Large intestine (tissue), 3 donors: ENCODE measurements around the gene STX4. TPM values are rescaled to one million over a fixed set of nuclear protein-coding genes. Genes with fewer than 3 reads are reported as not detected.

ENCODE experiments used
- DNase-seq, 2 donors: peaks; one replicate each; pipeline versions ENCODE4 v3.0.0 to v3.0.0-alpha.2; 2013
- H3K27ac ChIP-seq: one replicate; pipeline ENCODE4 v1.5.1; 2013; ENCODE audit warnings: low read length
- H3K27me3 ChIP-seq: 2 replicates; pipeline ENCODE4 v1.6.1; 2013; ENCODE audit warnings: low read length; ENCODE audit not compliant: control insufficient read depth, insufficient read depth
- H3K36me3 ChIP-seq: 2 replicates; pipeline ENCODE4 v1.6.1; 2013; ENCODE audit warnings: low read length; ENCODE audit not compliant: control insufficient read depth, insufficient read depth
- H3K4me1 ChIP-seq: one replicate; pipeline ENCODE4 v1.6.1; 2013; ENCODE audit warnings: low read length; ENCODE audit not compliant: control insufficient read depth, insufficient read depth
- H3K4me3 ChIP-seq: one replicate; pipeline ENCODE4 v1.5.1; 2013; ENCODE audit warnings: low read length
- H3K9me3 ChIP-seq: one replicate; pipeline ENCODE4 v1.6.1; 2013; ENCODE audit warnings: mild to moderate bottlenecking, low read depth, low read length, moderate library complexity; ENCODE audit not compliant: control insufficient read depth
- WGBS: methylation state at CpG from one replicate; pipeline ENCODE4 v1.1.5; 2013; ENCODE audit warnings: low lambda C conversion rate; ENCODE audit not compliant: insufficient coverage; 5-methylcytosine and 5-hydroxymethylcytosine counted together
- polyA plus RNA-seq: library from polyadenylated mRNA; unstranded; fragments of 120-200 nt; gene quantifications from one replicate; pipeline ENCODE4 v1.2.1, GENCODE V29; 2013

STX4 gene
- polyA plus RNA-seq, 1 donor: 76.6 TPM

GRCh38 chr16:31043352-31043751 is 10.0 kb downstream of the STX4 start:
- Histone ChIP-seq H3K4me3 (no peak overlapping the region), H3K36me3 (peaks cover 22% of the 10 kb centered on the region)

DNA sequence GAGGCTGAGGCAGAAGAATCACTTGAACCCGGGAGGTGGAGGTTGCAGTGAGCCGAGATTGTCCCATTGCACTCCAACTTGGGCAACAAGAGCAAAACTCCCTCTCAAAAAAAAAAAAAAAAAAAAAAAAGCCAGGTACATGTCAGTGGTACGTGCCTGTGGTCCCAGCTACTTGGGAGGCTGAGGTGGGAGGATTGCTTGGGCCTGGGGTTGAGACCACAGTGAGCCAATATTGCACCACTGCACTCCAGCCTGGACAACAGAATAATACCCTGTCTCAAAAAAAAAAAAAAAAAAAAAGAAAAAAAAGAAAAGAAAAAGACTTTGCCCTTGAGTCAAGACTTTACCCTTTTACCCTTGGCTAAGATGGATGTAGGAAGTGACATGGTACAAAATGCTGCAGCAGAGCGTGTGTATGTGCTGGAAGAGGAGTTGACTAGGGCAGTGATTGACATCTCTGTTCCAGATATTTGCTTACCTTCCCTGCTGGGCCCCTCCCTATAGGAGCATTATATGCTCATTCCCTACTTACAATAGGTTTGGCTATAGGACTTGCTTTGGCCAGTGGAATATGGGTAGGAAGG is 10.6 kb downstream of the STX4 start:
- Histone ChIP-seq H3K36me3 (peaks cover 16% of the 10 kb centered on the region), H3K27me3 (no peaks in the 10 kb centered on the region), H3K27ac (peak overlapping the region; percentile 16), H3K4me3 (no peak overlapping the region), H3K4me1 (peaks cover 16% of the 10 kb centered on the region), H3K9me3 (no peaks in the 10 kb centered on the region)
- no CpG with 5 or more reads among the region's 4 CpGs for WGBS
- DNase-seq: peak; percentile 60 to 66

More at GRCh38 chr16:31043352-31043751, 10.0 kb downstream of the STX4 start:
- no peaks in the 10 kb centered on the region for H3K27me3 ChIP-seq
- H3K9me3 ChIP-seq: no peaks in the 10 kb centered on the region
- DNase-seq: no peak
- peaks cover 16% of the 10 kb centered on the region for H3K4me1 ChIP-seq
- no peak overlapping the region for H3K27ac ChIP-seq
- no CpG with 5 or more reads among the region's 1 CpG for WGBS

- Histone ChIP-seq H3K4me1 (no peaks in the 10 kb centered on the region), H3K9me3 (no peaks in the 10 kb centered on the region), H3K27ac (no peak overlapping the region), H3K4me3 (no peak overlapping the region), H3K27me3 (no peaks in the 10 kb centered on the region), H3K36me3 (no peaks in the 10 kb centered on the region)
- DNase-seq: no peak
- WGBS: 100% methylated on average over 1 of the region's 10 CpGs
Measured at GRCh38 chr16:31050280-31051030, 17.1 kb downstream of the STX4 start.

DNA sequence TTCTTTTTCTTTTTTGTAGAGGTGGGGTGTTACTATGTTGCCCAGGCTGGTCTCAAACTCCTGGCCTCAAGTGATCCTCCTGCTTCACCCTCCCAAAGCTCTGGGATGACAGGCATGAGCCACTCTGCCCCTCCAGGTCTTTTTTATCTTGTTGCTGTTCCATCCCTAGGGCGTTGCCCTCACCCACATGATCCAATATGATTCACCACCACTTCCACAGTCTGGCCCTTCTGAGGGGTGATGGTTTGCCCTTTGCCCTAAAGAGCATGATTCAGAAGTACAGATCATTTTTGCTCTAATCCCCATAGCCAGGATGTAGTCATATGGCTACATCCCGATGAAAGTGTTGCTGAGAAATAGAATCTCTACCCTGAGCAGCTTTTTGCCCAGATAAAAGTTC is 18.8 kb downstream of the STX4 start:
- H3K27me3 ChIP-seq: no peaks in the 10 kb centered on the region
- no peaks in the 10 kb centered on the region for H3K36me3 ChIP-seq
- WGBS: no CpG with 5 or more reads among the region's 2 CpGs
- peak; percentile 85 to 87 for DNase-seq
- no peaks in the 10 kb centered on the region for H3K9me3 ChIP-seq
- H3K27ac ChIP-seq: no peak overlapping the region
- no peaks in the 10 kb centered on the region for H3K4me1 ChIP-seq
- H3K4me3 ChIP-seq: no peak overlapping the region

DNA sequence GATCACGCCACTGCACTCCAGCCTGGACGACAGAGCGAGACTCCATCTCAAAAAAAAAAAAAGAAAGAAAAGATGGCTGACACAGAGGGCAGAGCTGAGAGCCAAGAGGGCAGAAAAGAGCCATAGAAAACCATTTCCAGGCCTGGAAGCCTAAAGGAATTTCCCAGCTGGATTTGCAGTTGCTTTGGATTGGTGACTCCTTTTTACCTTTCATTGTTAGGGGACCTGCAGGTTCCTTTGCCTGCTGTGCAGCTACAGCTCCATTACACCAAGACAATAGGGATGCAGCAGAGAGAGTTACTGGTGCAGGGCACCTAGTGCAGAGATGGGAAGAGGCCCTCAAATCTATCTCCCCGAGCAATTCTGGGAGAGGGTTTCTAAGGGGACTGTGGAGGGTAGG is 22.3 kb downstream of the STX4 start:
- no peaks in the 10 kb centered on the region for H3K9me3 ChIP-seq
- no peak for DNase-seq
- WGBS: no CpG with 5 or more reads among the region's 4 CpGs

GRCh38 chr16:31061126-31061812 is 27.9 kb downstream of the STX4 start:
- Histone ChIP-seq H3K27me3 (no peaks in the 10 kb centered on the region), H3K4me3 (no peak overlapping the region), H3K36me3 (peaks cover 26% of the 10 kb centered on the region), H3K9me3 (peaks cover 7% of the 10 kb centered on the region), H3K4me1 (no peaks in the 10 kb centered on the region), H3K27ac (no peak overlapping the region)
- DNase-seq: no peak
- 100% methylated on average over 1 of the region's 42 CpGs for WGBS

More for the DNA sequence above, 22.3 kb downstream of the STX4 start:
- Histone ChIP-seq H3K4me1 (no peaks in the 10 kb centered on the region), H3K27ac (no peak overlapping the region), H3K36me3 (peaks cover 3% of the 10 kb centered on the region), H3K4me3 (no peak overlapping the region), H3K27me3 (no peaks in the 10 kb centered on the region)

- H3K27ac ChIP-seq: no peak overlapping the region
- H3K4me3 ChIP-seq: no peak overlapping the region
- no peak for DNase-seq
- no peaks in the 10 kb centered on the region for H3K4me1 ChIP-seq
- H3K9me3 ChIP-seq: peaks cover 7% of the 10 kb centered on the region
- peaks cover 26% of the 10 kb centered on the region for H3K36me3 ChIP-seq
- H3K27me3 ChIP-seq: no peaks in the 10 kb centered on the region
- WGBS: 100% methylated on average over 1 of the region's 54 CpGs
Measured at GRCh38 chr16:31061813-31062440, 28.6 kb downstream of the STX4 start.

DNA sequence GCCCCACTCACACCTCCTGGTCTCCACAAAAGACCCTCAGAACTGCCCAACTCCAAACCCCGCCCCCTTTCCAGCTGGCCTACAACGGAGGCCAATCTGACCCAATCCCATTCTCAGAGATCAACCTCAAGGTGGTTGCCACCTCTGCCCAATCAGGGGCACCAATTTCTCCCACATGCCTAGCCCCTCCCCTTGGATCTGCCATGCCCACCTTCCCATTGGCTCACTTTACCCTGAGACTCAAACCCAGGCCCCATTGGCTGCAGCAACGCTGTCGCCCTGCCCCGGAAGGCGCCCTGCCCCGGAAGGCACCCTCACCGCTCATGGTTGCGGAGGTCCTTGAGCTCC is 30.1 kb downstream of the STX4 start:
- no CpG with 5 or more reads among the region's 9 CpGs for WGBS
- Histone ChIP-seq H3K36me3 (peaks cover 23% of the 10 kb centered on the region), H3K27ac (no peak overlapping the region), H3K4me1 (no peaks in the 10 kb centered on the region), H3K9me3 (peaks cover 7% of the 10 kb centered on the region), H3K4me3 (no peak overlapping the region), H3K27me3 (no peaks in the 10 kb centered on the region)
- no peak for DNase-seq

DNA sequence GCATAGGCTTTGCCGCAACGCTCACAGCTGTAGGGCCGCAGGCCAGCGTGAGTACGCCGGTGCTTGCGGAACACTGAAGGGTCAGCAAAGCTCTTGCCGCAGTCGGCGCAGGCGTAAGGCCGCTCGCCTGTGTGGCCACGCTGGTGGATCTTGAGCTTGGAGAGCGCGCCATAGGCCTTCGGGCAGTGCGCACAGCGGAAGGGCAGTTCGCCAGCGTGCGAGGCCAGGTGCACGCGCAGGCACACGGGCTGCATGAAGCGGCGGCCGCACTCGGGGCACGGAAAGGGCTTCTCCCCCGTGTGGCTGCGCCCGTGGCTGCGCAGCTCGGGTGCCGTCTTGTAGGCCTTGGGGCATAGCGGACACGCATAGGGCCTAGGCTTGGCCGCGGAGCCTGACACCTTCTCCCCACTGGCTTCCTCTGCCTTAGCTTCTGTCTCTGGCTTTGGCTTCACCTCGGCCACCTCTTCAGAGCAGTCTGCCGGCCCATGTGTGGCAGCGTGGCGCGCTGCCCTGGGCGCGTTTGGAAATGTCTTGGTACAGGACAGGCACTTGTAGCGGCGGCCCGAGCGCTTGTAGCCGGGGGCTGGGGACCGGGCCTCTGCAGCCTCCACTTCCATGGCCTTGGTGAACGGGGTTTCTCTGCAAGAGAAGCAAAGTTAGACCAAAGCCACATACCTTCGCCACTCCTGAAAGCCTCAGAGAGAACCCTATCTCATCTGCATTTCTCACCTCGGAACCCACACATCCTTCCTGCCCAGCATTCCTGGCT is 30.7 kb downstream of the STX4 start:
- H3K9me3 ChIP-seq: peaks cover 7% of the 10 kb centered on the region
- no peaks in the 10 kb centered on the region for H3K27me3 ChIP-seq
- H3K27ac ChIP-seq: no peak overlapping the region
- no peak for DNase-seq
- H3K36me3 ChIP-seq: peaks cover 23% of the 10 kb centered on the region
- H3K4me1 ChIP-seq: no peaks in the 10 kb centered on the region
- no peak overlapping the region for H3K4me3 ChIP-seq
- WGBS: no CpG with 5 or more reads among the region's 56 CpGs
